HEK293 (cell line): ENCODE results near the gene RAB5IF.

ENCODE experiments used
- BCL11A ChIP-seq: fragments of 450-650 bp; formaldehyde crosslinking; IDR thresholded peaks from 2 replicates; pipeline ENCODE4 v1.5.1; 2016; ENCODE audit warnings: low read depth, missing biosample characterization, missing genetic modification characterization
- FEZF1 ChIP-seq: fragments of 450-650 bp; formaldehyde crosslinking; IDR thresholded peaks from 2 replicates; pipeline ENCODE4 v1.5.1; 2016; ENCODE audit warnings: missing biosample characterization, missing genetic modification characterization
- GLIS2 ChIP-seq: fragments of 450-650 bp; formaldehyde crosslinking; IDR thresholded peaks from 2 replicates; pipeline ENCODE4 v1.5.1; 2016; ENCODE audit warnings: missing biosample characterization, missing genetic modification characterization
- HIC1 ChIP-seq: fragments of 450-650 bp; formaldehyde crosslinking; IDR thresholded peaks from 2 replicates; pipeline ENCODE4 v1.5.1; 2016; ENCODE audit warnings: missing biosample characterization, missing genetic modification characterization
- IKZF3 ChIP-seq: fragments of 450-650 bp; IDR thresholded peaks from 2 replicates; pipeline ENCODE4 v1.5.0; 2018; ENCODE audit warnings: missing biosample characterization, mild to moderate bottlenecking, missing genetic modification characterization, moderate library complexity
- INSM2 ChIP-seq: fragments of 450-650 bp; formaldehyde crosslinking; IDR thresholded peaks from 2 replicates; pipeline ENCODE4 v1.5.1; 2016; ENCODE audit warnings: missing biosample characterization, missing genetic modification characterization
- KLF16 ChIP-seq: fragments of 450-650 bp; formaldehyde crosslinking; IDR thresholded peaks from 2 replicates; pipeline ENCODE4 v1.5.1; 2017; ENCODE audit warnings: missing biosample characterization, missing genetic modification characterization
- KLF17 ChIP-seq: fragments of 450-650 bp; formaldehyde crosslinking; IDR thresholded peaks from 2 replicates; pipeline ENCODE4 v1.5.1; 2016; ENCODE audit warnings: missing biosample characterization, missing genetic modification characterization
- KLF8 ChIP-seq: fragments of 450-650 bp; formaldehyde crosslinking; IDR thresholded peaks from 2 replicates; pipeline ENCODE4 v1.5.1; 2016; ENCODE audit warnings: missing biosample characterization, missing genetic modification characterization
- KLF9 ChIP-seq: fragments of 450-650 bp; formaldehyde crosslinking; IDR thresholded peaks from 2 replicates; pipeline ENCODE4 v1.5.1; 2016; ENCODE audit warnings: missing biosample characterization, missing genetic modification characterization, low read depth
- PATZ1 ChIP-seq: fragments of 450-650 bp; formaldehyde crosslinking; IDR thresholded peaks from 2 replicates; pipeline ENCODE4 v1.5.1; 2016; ENCODE audit warnings: missing biosample characterization, missing genetic modification characterization
- SP7 ChIP-seq: fragments of 450-650 bp; formaldehyde crosslinking; IDR thresholded peaks from 2 replicates; pipeline ENCODE4 v1.5.1; 2016; ENCODE audit warnings: missing biosample characterization, missing genetic modification characterization
- WT1 ChIP-seq: fragments of 450-650 bp; formaldehyde crosslinking; IDR thresholded peaks from 2 replicates; pipeline ENCODE4 v1.5.1; 2016; ENCODE audit warnings: missing biosample characterization, missing genetic modification characterization
- YY1 ChIP-seq: fragments of 450-650 bp; formaldehyde crosslinking; IDR thresholded peaks from 2 replicates; pipeline ENCODE4 v1.5.1; 2018; ENCODE audit warnings: missing biosample characterization, missing genetic modification characterization
- ZBTB17 ChIP-seq: fragments of 450-650 bp; formaldehyde crosslinking; IDR thresholded peaks from 2 replicates; pipeline ENCODE4 v1.5.1; 2016; ENCODE audit warnings: missing biosample characterization, missing genetic modification characterization
- ZBTB21 ChIP-seq: fragments of 450-650 bp; formaldehyde crosslinking; IDR thresholded peaks from 2 replicates; pipeline ENCODE4 v1.5.1; 2017; ENCODE audit warnings: missing biosample characterization, missing genetic modification characterization
- ZBTB26 ChIP-seq: fragments of 450-650 bp; formaldehyde crosslinking; optimal IDR thresholded peaks from 2 replicates; pipeline ENCODE3; 2016; ENCODE audit warnings: missing biosample characterization, mild to moderate bottlenecking, missing genetic modification characterization
- ZBTB49 ChIP-seq: fragments of 450-650 bp; formaldehyde crosslinking; IDR thresholded peaks from 2 replicates; pipeline ENCODE4 v1.5.1; 2016; ENCODE audit warnings: missing biosample characterization, missing genetic modification characterization, low read depth
- ZBTB8A ChIP-seq: fragments of 450-650 bp; formaldehyde crosslinking; IDR thresholded peaks from 2 replicates; pipeline ENCODE4 v1.5.1; 2016; ENCODE audit warnings: missing biosample characterization, missing genetic modification characterization
- ZNF10 ChIP-seq: fragments of 450-650 bp; formaldehyde crosslinking; IDR thresholded peaks from 2 replicates; pipeline ENCODE4 v1.5.1; 2017; ENCODE audit warnings: missing biosample characterization, missing genetic modification characterization
- ZNF114 ChIP-seq: fragments of 450-650 bp; formaldehyde crosslinking; IDR thresholded peaks from 2 replicates; pipeline ENCODE4 v1.5.0; 2017; ENCODE audit warnings: missing biosample characterization, missing genetic modification characterization
- ZNF18 ChIP-seq: fragments of 450-650 bp; formaldehyde crosslinking; IDR thresholded peaks from 2 replicates; pipeline ENCODE4 v1.5.1; 2016; ENCODE audit warnings: missing biosample characterization, missing genetic modification characterization
- ZNF274 ChIP-seq, 2 experiments: fragments of 200-500 bp in 1 of 2; fragments of 450-650 bp in 1 of 2; sonication (Bioruptor generic) in 1 of 2; formaldehyde crosslinking in 1 of 2; IDR thresholded peaks; 2 replicates each; pipeline versions ENCODE4 v1.5.1 to v1.6.1; 2014 to 2016; ENCODE audit warnings: borderline replicate concordance in 1 of 2, inconsistent platforms in 1 of 2, low read length in 1 of 2, missing biosample characterization in 1 of 2, missing genetic modification characterization in 1 of 2
- ZNF292 ChIP-seq: fragments of 450-650 bp; formaldehyde crosslinking; IDR thresholded peaks from 2 replicates; pipeline ENCODE4 v1.5.1; 2016; ENCODE audit warnings: low read depth, missing biosample characterization, missing genetic modification characterization, borderline replicate concordance
- ZNF335 ChIP-seq: fragments of 450-650 bp; formaldehyde crosslinking; conservative IDR thresholded peaks from 2 replicates; pipeline ENCODE4 v1.5.1; 2016; ENCODE audit warnings: missing biosample characterization, missing genetic modification characterization
- ZNF501 ChIP-seq: fragments of 450-650 bp; formaldehyde crosslinking; IDR thresholded peaks from 2 replicates; pipeline ENCODE4 v1.5.1; 2016; ENCODE audit warnings: missing biosample characterization, missing genetic modification characterization
- ZNF600 ChIP-seq: fragments of 450-650 bp; formaldehyde crosslinking; IDR thresholded peaks from 2 replicates; pipeline ENCODE4 v1.5.1; 2016; ENCODE audit warnings: missing biosample characterization, missing genetic modification characterization

Gene RAB5IF

GRCh38 chr20:36573103-36573797 is 32.3 kb upstream of the RAB5IF start, which contains the start of gene TGIF2 (continued):
- TF ChIP-seq PATZ1 (tag by site-specific recombination) (peak; percentile 66), BCL11A (no peak), KLF17 (tag by site-specific recombination) (0 out of 2 replicates have a peak, but pooled peaks have one; percentile 37), ZBTB8A (tag by site-specific recombination) (peak; percentile 99), IKZF3 (tag by site-specific recombination) (peak; percentile 70), ZNF600 (tag by site-specific recombination) (peak; percentile 51; the same call in 1 of the 2 replicates), ZNF18 (peak; percentile 43; the same call in 1 of the 2 replicates), ZBTB21 (tag by site-specific recombination) (no peak), ZBTB49 (no peak), GLIS2 (peak; percentile 62), YY1 (no peak), ZNF274 (IDR thresholded peaks at IDR 0.05; ENCODE audit: low read length) (no peak), ZNF274 (tag by site-specific recombination; IDR thresholded peaks at IDR 0.05; ENCODE audit: borderline replicate concordance) (no peak), INSM2 (tag by site-specific recombination) (0 out of 2 replicates have a peak, but pooled peaks have one; percentile 35), FEZF1 (no peak), ZBTB17 (tag by site-specific recombination) (peak; percentile 19; the same call in 1 of the 2 replicates), ZNF501 (tag by site-specific recombination) (no peak), KLF16 (tag by site-specific recombination) (no peak), ZNF10 (tag by site-specific recombination) (no peak), SP7 (no peak; the same call in 1 of the 2 replicates), HIC1 (tag by site-specific recombination) (peak; percentile 18; the same call in 1 of the 2 replicates), ZBTB26 (peak; percentile 63), ZNF114 (tag by site-specific recombination) (no peak), ZNF292 (no peak), KLF9 (peak; percentile 63), KLF8 (peak; percentile 38; the same call in 1 of the 2 replicates), WT1 (tag by site-specific recombination) (no peak; the same call in 1 of the 2 replicates), ZNF335 (tag by site-specific recombination) (peak; percentile 66)
